ENCODE measurements around the gene MDH2.

DNA sequence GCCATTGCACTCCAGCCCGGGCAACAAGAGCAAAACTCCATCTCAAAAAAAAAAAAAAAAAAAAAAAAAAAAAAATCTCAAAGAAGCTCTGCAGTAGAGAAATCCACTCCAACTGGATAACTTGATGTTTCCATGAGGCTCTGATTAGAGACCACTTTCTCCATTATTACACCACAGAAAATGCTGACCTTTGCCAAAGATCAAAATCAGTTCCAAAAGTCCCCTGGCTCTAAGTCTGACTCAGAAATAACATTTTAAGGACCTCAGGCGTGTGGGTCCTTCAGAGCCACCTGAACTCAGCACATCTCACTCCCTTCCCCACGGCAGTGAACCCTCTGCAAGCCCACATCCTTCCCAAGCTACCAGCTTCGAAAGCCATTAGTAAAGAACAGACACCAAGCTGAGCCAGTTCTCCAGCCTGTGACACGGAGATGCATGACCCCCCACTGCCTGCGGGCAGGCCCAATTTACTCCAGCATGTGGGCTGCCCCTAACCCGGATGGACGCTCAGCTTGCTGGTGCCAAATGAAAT, 39.7 kb upstream of the MDH2 start:
- TF ChIP-seq, protein P1, sequence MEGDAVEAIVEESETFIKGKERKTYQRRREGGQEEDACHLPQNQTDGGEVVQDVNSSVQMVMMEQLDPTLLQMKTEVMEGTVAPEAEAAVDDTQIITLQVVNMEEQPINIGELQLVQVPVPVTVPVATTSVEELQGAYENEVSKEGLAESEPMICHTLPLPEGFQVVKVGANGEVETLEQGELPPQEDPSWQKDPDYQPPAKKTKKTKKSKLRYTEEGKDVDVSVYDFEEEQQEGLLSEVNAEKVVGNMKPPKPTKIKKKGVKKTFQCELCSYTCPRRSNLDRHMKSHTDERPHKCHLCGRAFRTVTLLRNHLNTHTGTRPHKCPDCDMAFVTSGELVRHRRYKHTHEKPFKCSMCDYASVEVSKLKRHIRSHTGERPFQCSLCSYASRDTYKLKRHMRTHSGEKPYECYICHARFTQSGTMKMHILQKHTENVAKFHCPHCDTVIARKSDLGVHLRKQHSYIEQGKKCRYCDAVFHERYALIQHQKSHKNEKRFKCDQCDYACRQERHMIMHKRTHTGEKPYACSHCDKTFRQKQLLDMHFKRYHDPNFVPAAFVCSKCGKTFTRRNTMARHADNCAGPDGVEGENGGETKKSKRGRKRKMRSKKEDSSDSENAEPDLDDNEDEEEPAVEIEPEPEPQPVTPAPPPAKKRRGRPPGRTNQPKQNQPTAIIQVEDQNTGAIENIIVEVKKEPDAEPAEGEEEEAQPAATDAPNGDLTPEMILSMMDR (conservative IDR thresholded peaks at IDR 0.05; ENCODE audit: low read length): no peak
- TF ChIP-seq EZH2phosphoT487 (IDR thresholded peaks at IDR 0.05; ENCODE audit: borderline replicate concordance): no peak

All from Loucy (cell line).